Measurements from ENCODE around the gene MAML2.

The MAML2 gene

GRCh38 chr11:95961758-95962157, 381.2 kb downstream of the MAML2 start:
- TF ChIP-seq EZH2phosphoT487 (IDR thresholded peaks at IDR 0.05; ENCODE audit: low read length) (no peak), EZH2 (optimal IDR thresholded peaks at IDR 0.05; ENCODE audit: low read depth, low read length) (no peak), CTCF (IDR thresholded peaks at IDR 0.05; ENCODE audit: low read length) (no peak)
- Histone ChIP-seq H3K4me2 (ENCODE audit: low read depth, low read length) (no peak overlapping the region), H3K9me3 (replicated peaks; ENCODE audit: insufficient read depth, low read length) (no peaks in the 10 kb centered on the region), H3K9me2 (replicated peaks; ENCODE audit: insufficient read depth, low read length) (no peaks in the 10 kb centered on the region), H3K4me3 (ENCODE audit: low read length) (no peak overlapping the region), H2AFZ (ENCODE audit: low read length) (no peak overlapping the region), H3K27me3 (replicated peaks; ENCODE audit: insufficient read depth, low read length) (no peaks in the 10 kb centered on the region), H3K79me2 (ENCODE audit: low read length) (no peaks in the 10 kb centered on the region), H3K36me3 (replicated peaks; ENCODE audit: insufficient read depth, low read length) (no peaks in the 10 kb centered on the region), H3F3A (ENCODE audit: insufficient read depth, low read length) (no peaks in the 10 kb centered on the region), H3K9ac (ENCODE audit: low read length) (no peak overlapping the region), H3K27ac (ENCODE audit: low read length) (no peak overlapping the region), H3K4me1 (ENCODE audit: low read length) (no peaks in the 10 kb centered on the region), H4K20me1 (ENCODE audit: insufficient read depth, low read length) (no peaks in the 10 kb centered on the region)
- no peak for DNase-seq

- Histone ChIP-seq H3K4me3 (ENCODE audit: low read length) (no peak overlapping the region), H3K79me2 (ENCODE audit: low read length) (no peaks in the 10 kb centered on the region)
Observed at GRCh38 chr11:95950905-95951304, 392.1 kb downstream of the MAML2 start.

GRCh38 chr11:95948637-95949036, 394.4 kb downstream of the MAML2 start:
- Histone ChIP-seq H3K4me3 (ENCODE audit: low read length) (no peak overlapping the region), H4K20me1 (ENCODE audit: insufficient read depth, low read length) (no peaks in the 10 kb centered on the region), H3K27ac (ENCODE audit: low read length) (no peak overlapping the region), H3K4me1 (ENCODE audit: low read length) (no peaks in the 10 kb centered on the region), H2AFZ (ENCODE audit: low read length) (no peak overlapping the region), H3K27me3 (replicated peaks; ENCODE audit: insufficient read depth, low read length) (no peaks in the 10 kb centered on the region), H3K9ac (ENCODE audit: low read length) (no peak overlapping the region), H3K9me3 (replicated peaks; ENCODE audit: insufficient read depth, low read length) (no peaks in the 10 kb centered on the region), H3K9me2 (replicated peaks; ENCODE audit: insufficient read depth, low read length) (no peaks in the 10 kb centered on the region), H3K36me3 (replicated peaks; ENCODE audit: insufficient read depth, low read length) (no peaks in the 10 kb centered on the region), H3F3A (ENCODE audit: insufficient read depth, low read length) (no peaks in the 10 kb centered on the region), H3K4me2 (ENCODE audit: low read depth, low read length) (no peak overlapping the region), H3K79me2 (ENCODE audit: low read length) (no peaks in the 10 kb centered on the region)
- no peak for TF ChIP-seq EZH2 (optimal IDR thresholded peaks at IDR 0.05; ENCODE audit: low read depth, low read length)
- no peak for TF ChIP-seq CTCF (IDR thresholded peaks at IDR 0.05; ENCODE audit: low read length)
- TF ChIP-seq EZH2phosphoT487 (IDR thresholded peaks at IDR 0.05; ENCODE audit: low read length): no peak
- DNase-seq: no peak

More at GRCh38 chr11:95950905-95951304, 392.1 kb downstream of the MAML2 start:
- TF ChIP-seq EZH2phosphoT487 (IDR thresholded peaks at IDR 0.05; ENCODE audit: low read length) (no peak), CTCF (IDR thresholded peaks at IDR 0.05; ENCODE audit: low read length) (no peak), EZH2 (optimal IDR thresholded peaks at IDR 0.05; ENCODE audit: low read depth, low read length) (no peak)
- Histone ChIP-seq H4K20me1 (ENCODE audit: insufficient read depth, low read length) (no peaks in the 10 kb centered on the region), H3K9me3 (replicated peaks; ENCODE audit: insufficient read depth, low read length) (no peaks in the 10 kb centered on the region), H3K9me2 (replicated peaks; ENCODE audit: insufficient read depth, low read length) (no peaks in the 10 kb centered on the region), H3K4me2 (ENCODE audit: low read depth, low read length) (no peak overlapping the region), H3K4me1 (ENCODE audit: low read length) (no peaks in the 10 kb centered on the region), H3K27me3 (replicated peaks; ENCODE audit: insufficient read depth, low read length) (no peaks in the 10 kb centered on the region), H3K27ac (ENCODE audit: low read length) (no peak overlapping the region), H2AFZ (ENCODE audit: low read length) (no peak overlapping the region), H3F3A (ENCODE audit: insufficient read depth, low read length) (no peaks in the 10 kb centered on the region), H3K9ac (ENCODE audit: low read length) (no peak overlapping the region), H3K36me3 (replicated peaks; ENCODE audit: insufficient read depth, low read length) (no peaks in the 10 kb centered on the region)
- DNase-seq: no peak

Data from MM.1S (cell line).